ENCODE results near the gene ATF3.

The ATF3 gene

GRCh38 chr1:212587016-212587887, 21.3 kb upstream of the ATF3 start:
- DNase-seq: no peak

GRCh38 chr1:212587888-212588510, 20.6 kb upstream of the ATF3 start:
- no peak for DNase-seq

GRCh38 chr1:212589446-212589845, 19.1 kb upstream of the ATF3 start:
- no peak for DNase-seq

- DNase-seq: no peak
Observed at GRCh38 chr1:212591922-212592321, 16.6 kb upstream of the ATF3 start.

GRCh38 chr1:212593821-212594251, 14.7 kb upstream of the ATF3 start:
- DNase-seq: no peak

GRCh38 chr1:212594640-212595039, 13.9 kb upstream of the ATF3 start:
- no peak for DNase-seq

- DNase-seq: no peak
Observed at GRCh38 chr1:212595229-212595628, 13.3 kb upstream of the ATF3 start.

- peak; percentile 55 for DNase-seq
Observed at GRCh38 chr1:212595787-212596714, 12.5 kb upstream of the ATF3 start.

- DNase-seq: no peak
Observed at GRCh38 chr1:212596798-212597197, 11.8 kb upstream of the ATF3 start.

GRCh38 chr1:212597487-212597886, 11.1 kb upstream of the ATF3 start:
- no peak for DNase-seq

GRCh38 chr1:212600071-212600915, 8.3 kb upstream of the ATF3 start:
- DNase-seq: no peak

GRCh38 chr1:212600980-212601379, 7.6 kb upstream of the ATF3 start:
- DNase-seq: no peak

- no peak for DNase-seq
Observed at GRCh38 chr1:212601524-212601923, 7.0 kb upstream of the ATF3 start.

GRCh38 chr1:212605441-212606394, 2.8 kb upstream of the ATF3 start:
- no peak for DNase-seq

- DNase-seq: peak; percentile 60
Observed at GRCh38 chr1:212606395-212607205, 2.0 kb upstream of the ATF3 start.

- peak; percentile 37 for DNase-seq
Observed at GRCh38 chr1:212607206-212607912, 1.2 kb upstream of the ATF3 start.

- no peak for DNase-seq
Observed at GRCh38 chr1:212607913-212608391, 609 bp upstream of the ATF3 start.

GRCh38 chr1:212608959-212609700, 569 bp downstream of the ATF3 start:
- peak; percentile 27 for DNase-seq
